WTC11 (cell line): ENCODE results near the gene COG5. TPM values are rescaled to one million over a fixed set of nuclear protein-coding genes. Genes with fewer than 3 reads are reported as not detected.

Experiments
- ATAC-seq: fragments of 200-7000 bp; cut with Tn5 transposase; 2 replicates; pipeline ENCODE4 v1.10.0; 2021; ENCODE audit warnings: mild to moderate bottlenecking, moderate library complexity
- CTCF ChIA-PET: fragments of 300-600 bp; sonication (Branson Sonifier 250); formaldehyde crosslinking; loops from one replicate; lab custom pipeline; 2021; ENCODE audit warnings: antibody characterized with exemption; lab: Charles Lee
- POLR2A ChIA-PET: fragments of 350-600 bp; sonication (Branson Sonifier 250); formaldehyde crosslinking; loops from one replicate; lab custom pipeline; 2021; ENCODE audit warnings: antibody characterized with exemption; lab: Charles Lee
- DNase-seq: peaks from one replicate; pipeline ENCODE4 v3.0.0; 2021; ENCODE audit warnings: low spot score
- H3K27ac Mint-ChIP-seq: 2 replicates; pipeline ENCODE4 v1.8.0; 2021; ENCODE audit warnings: mixed read lengths
- H3K27me3 Mint-ChIP-seq: 2 replicates; pipeline ENCODE4 v1.8.0; 2021; ENCODE audit warnings: low read depth, mild to moderate bottlenecking, moderate library complexity, mixed read lengths
- H3K36me3 Mint-ChIP-seq: 2 replicates; pipeline ENCODE4 v1.8.0; 2021; ENCODE audit warnings: mixed read lengths
- H3K4me1 Mint-ChIP-seq: 2 replicates; pipeline ENCODE4 v1.8.0; 2022; ENCODE audit warnings: mixed read lengths
- H3K4me3 Mint-ChIP-seq: 2 replicates; pipeline ENCODE4 v1.8.0; 2021; ENCODE audit warnings: mild to moderate bottlenecking, moderate library complexity, mixed read lengths
- H3K9me3 Mint-ChIP-seq: 2 replicates; pipeline ENCODE4 v1.8.0; 2021; ENCODE audit warnings: mixed read lengths
- AFF4 ChIP-seq: sonication (generic); formaldehyde crosslinking; IDR thresholded peaks from 2 replicates; pipeline ENCODE4 v1.8.1; 2023; ENCODE audit warnings: mild to moderate bottlenecking, missing genetic modification reagents, borderline replicate concordance
- ELF4 ChIP-seq: sonication (generic); formaldehyde crosslinking; IDR thresholded peaks from 2 replicates; pipeline ENCODE4 v1.8.1; 2022; ENCODE audit warnings: low read depth, mild to moderate bottlenecking, moderate library complexity, missing genetic modification reagents
- IRF1 ChIP-seq: sonication (generic); formaldehyde crosslinking; IDR thresholded peaks from 2 replicates; pipeline ENCODE4 v1.8.0; 2023; ENCODE audit warnings: missing genetic modification reagents
- IRF2 ChIP-seq: sonication (generic); formaldehyde crosslinking; IDR thresholded peaks from 2 replicates; pipeline ENCODE4 v1.8.0; 2022; ENCODE audit warnings: low read depth, missing genetic modification reagents, borderline replicate concordance
- MAX ChIP-seq: sonication (generic); formaldehyde crosslinking; IDR thresholded peaks from 2 replicates; pipeline ENCODE4 v1.8.0; 2022; ENCODE audit warnings: mild to moderate bottlenecking, missing genetic modification reagents
- NFYB ChIP-seq: sonication (generic); formaldehyde crosslinking; conservative IDR thresholded peaks from 2 replicates; pipeline ENCODE4 v1.8.0; 2022; ENCODE audit warnings: low read depth, missing genetic modification reagents
- NR3C1 ChIP-seq: sonication (generic); formaldehyde crosslinking; conservative IDR thresholded peaks from 2 replicates; pipeline ENCODE4 v1.8.1; 2023; ENCODE audit warnings: low read depth, mild to moderate bottlenecking, missing genetic modification reagents
- OVOL2 ChIP-seq: fragments of 250-450 bp; sonication (Bioruptor Pico); IDR thresholded peaks from 2 replicates; pipeline ENCODE4 v1.9.0; 2021; ENCODE audit warnings: mild to moderate bottlenecking, borderline replicate concordance
- RORB ChIP-seq: fragments of 250-450 bp; sonication (Bioruptor Pico); IDR thresholded peaks from 2 replicates; pipeline ENCODE4 v1.9.0; 2021; ENCODE audit warnings: mild to moderate bottlenecking
- SOX15 ChIP-seq: fragments of 250-450 bp; sonication (Bioruptor Pico); IDR thresholded peaks from 2 replicates; pipeline ENCODE4 v1.9.0; 2021; ENCODE audit warnings: mild to moderate bottlenecking
- TCF7 ChIP-seq: sonication (generic); formaldehyde crosslinking; IDR thresholded peaks from 2 replicates; pipeline ENCODE4 v1.8.0; 2022; ENCODE audit warnings: mild to moderate bottlenecking, low read depth, missing genetic modification reagents, moderate library complexity
- ZNF138 ChIP-seq: sonication (generic); formaldehyde crosslinking; conservative IDR thresholded peaks from 2 replicates; pipeline ENCODE4 v1.8.1; 2022; ENCODE audit warnings: mild to moderate bottlenecking, moderate library complexity, missing genetic modification reagents
- ZNF232 ChIP-seq: sonication (generic); formaldehyde crosslinking; IDR thresholded peaks from 2 replicates; pipeline ENCODE4 v1.8.0; 2022; ENCODE audit warnings: mild to moderate bottlenecking, missing genetic modification reagents
- ZNF263 ChIP-seq: sonication (generic); formaldehyde crosslinking; IDR thresholded peaks from 2 replicates; pipeline ENCODE4 v1.8.1; 2022; ENCODE audit warnings: low read depth, mild to moderate bottlenecking, moderate library complexity, missing genetic modification reagents
- ZNF317 ChIP-seq: sonication (generic); formaldehyde crosslinking; IDR thresholded peaks from 2 replicates; pipeline ENCODE4 v1.8.1; 2023; ENCODE audit warnings: low read depth, mild to moderate bottlenecking, moderate library complexity, missing genetic modification reagents, borderline replicate concordance
- ZNF423 ChIP-seq: fragments of 250-450 bp; sonication (Bioruptor Pico); IDR thresholded peaks from 2 replicates; pipeline ENCODE4 v2.1.2; 2022; ENCODE audit warnings: mild to moderate bottlenecking, moderate library complexity
- total RNA-seq: library from RNA; stranded (reverse); gene quantifications from 3 replicates; pipeline ENCODE4 v1.2.3, GENCODE V29; 2021
- TF ChIP-seq, protein P1 (sequence below): sonication (generic); formaldehyde crosslinking; conservative IDR thresholded peaks from 2 replicates; pipeline ENCODE4 v1.8.1; 2023; ENCODE audit warnings: mild to moderate bottlenecking, low read depth, missing genetic modification reagents, moderate library complexity
- TF ChIP-seq, protein P2 (sequence below): sonication (generic); formaldehyde crosslinking; IDR thresholded peaks from 2 replicates; pipeline ENCODE4 v1.8.1; 2022; ENCODE audit warnings: low read depth, mild to moderate bottlenecking, moderate library complexity, missing genetic modification reagents, borderline replicate concordance

The COG5 gene
- total RNA-seq, 1 experiment from 2014 or later = 23.8 TPM

DNA sequence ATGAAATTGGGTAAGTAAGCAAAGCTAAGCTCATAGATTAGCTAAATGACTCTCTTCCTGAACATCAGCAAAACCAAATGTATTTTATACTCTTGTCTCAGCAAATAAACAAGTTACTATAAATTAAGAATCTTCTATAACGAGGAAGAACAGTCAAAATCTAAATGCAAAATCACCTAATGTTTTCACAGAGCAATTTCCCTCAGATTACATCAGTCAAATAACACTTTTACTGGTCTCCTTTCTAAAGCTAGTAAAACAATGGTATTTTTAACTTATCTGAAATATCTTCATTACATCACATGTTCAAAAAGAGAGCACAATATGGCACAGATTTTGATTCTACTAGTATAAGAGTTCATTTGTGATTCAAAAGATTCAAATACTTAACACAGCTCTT, 110.3 kb downstream of the COG5 start:
- no peaks in the 10 kb centered on the region for H3K36me3 Mint-ChIP-seq
- no peak overlapping the region for H3K27ac Mint-ChIP-seq
- TF ChIP-seq MAX (CRISPR knock-in tag) (no peak), AFF4 (CRISPR knock-in tag) (no peak), IRF1 (CRISPR knock-in tag) (no peak), SOX15 (CRISPR knock-in tag) (no peak), ZNF232 (CRISPR knock-in tag) (no peak), ZNF138 (CRISPR knock-in tag) (no peak), RORB (no peak), NFYB (CRISPR knock-in tag) (no peak), ZNF317 (no peak), TCF7 (CRISPR knock-in tag) (no peak), NR3C1 (CRISPR knock-in tag) (no peak), ELF4 (CRISPR knock-in tag) (no peak), IRF2 (CRISPR knock-in tag) (no peak), OVOL2 (CRISPR knock-in tag) (no peak), ZNF263 (CRISPR knock-in tag) (no peak), ZNF423 (CRISPR knock-in tag) (no peak)
- TF ChIP-seq, protein P1, sequence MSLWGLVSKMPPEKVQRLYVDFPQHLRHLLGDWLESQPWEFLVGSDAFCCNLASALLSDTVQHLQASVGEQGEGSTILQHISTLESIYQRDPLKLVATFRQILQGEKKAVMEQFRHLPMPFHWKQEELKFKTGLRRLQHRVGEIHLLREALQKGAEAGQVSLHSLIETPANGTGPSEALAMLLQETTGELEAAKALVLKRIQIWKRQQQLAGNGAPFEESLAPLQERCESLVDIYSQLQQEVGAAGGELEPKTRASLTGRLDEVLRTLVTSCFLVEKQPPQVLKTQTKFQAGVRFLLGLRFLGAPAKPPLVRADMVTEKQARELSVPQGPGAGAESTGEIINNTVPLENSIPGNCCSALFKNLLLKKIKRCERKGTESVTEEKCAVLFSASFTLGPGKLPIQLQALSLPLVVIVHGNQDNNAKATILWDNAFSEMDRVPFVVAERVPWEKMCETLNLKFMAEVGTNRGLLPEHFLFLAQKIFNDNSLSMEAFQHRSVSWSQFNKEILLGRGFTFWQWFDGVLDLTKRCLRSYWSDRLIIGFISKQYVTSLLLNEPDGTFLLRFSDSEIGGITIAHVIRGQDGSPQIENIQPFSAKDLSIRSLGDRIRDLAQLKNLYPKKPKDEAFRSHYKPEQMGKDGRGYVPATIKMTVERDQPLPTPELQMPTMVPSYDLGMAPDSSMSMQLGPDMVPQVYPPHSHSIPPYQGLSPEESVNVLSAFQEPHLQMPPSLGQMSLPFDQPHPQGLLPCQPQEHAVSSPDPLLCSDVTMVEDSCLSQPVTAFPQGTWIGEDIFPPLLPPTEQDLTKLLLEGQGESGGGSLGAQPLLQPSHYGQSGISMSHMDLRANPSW (CRISPR knock-in tag) = no peak
- H3K4me1 Mint-ChIP-seq = no peaks in the 10 kb centered on the region
- ATAC-seq (no peak), DNase-seq (no peak)
- ChIA-PET POLR2A (no interaction called here), CTCF (no interaction called here)
- H3K4me3 Mint-ChIP-seq = no peak overlapping the region
- no peaks in the 10 kb centered on the region for H3K27me3 Mint-ChIP-seq
- H3K9me3 Mint-ChIP-seq = no peaks in the 10 kb centered on the region

GRCh38 chr7:107450970-107451369, 112.8 kb downstream of the COG5 start:
- Mint-ChIP-seq H3K27ac (no peak overlapping the region), H3K4me3 (no peak overlapping the region), H3K27me3 (no peaks in the 10 kb centered on the region), H3K36me3 (no peaks in the 10 kb centered on the region), H3K9me3 (no peaks in the 10 kb centered on the region), H3K4me1 (no peaks in the 10 kb centered on the region)
- DNase-seq (no peak), ATAC-seq (no peak)
- POLR2A ChIA-PET = no interaction called here
- TF ChIP-seq, protein P2, sequence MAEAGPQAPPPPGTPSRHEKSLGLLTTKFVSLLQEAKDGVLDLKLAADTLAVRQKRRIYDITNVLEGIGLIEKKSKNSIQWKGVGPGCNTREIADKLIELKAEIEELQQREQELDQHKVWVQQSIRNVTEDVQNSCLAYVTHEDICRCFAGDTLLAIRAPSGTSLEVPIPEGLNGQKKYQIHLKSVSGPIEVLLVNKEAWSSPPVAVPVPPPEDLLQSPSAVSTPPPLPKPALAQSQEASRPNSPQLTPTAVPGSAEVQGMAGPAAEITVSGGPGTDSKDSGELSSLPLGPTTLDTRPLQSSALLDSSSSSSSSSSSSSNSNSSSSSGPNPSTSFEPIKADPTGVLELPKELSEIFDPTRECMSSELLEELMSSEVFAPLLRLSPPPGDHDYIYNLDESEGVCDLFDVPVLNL = no peak
- TF ChIP-seq, all 79 proteins: peak for 0
- CTCF ChIA-PET = no interaction called here
